ENCODE data around the gene ZNF611. TPM values are rescaled to one million over a fixed set of nuclear protein-coding genes. Genes with fewer than 3 reads are reported as not detected.
A peak's percentile ranks its signal among the peaks of the same experiment; 100 is the strongest.
"Not testable (repeated sequence)": the region's sequence is repeated elsewhere in the genome, so short reads cannot be mapped to it uniquely, and the experiment has no call there.

The ZNF611 gene
- total RNA-seq, 2 donors from 2014 or later: 39.1 to 50.7 TPM

DNA sequence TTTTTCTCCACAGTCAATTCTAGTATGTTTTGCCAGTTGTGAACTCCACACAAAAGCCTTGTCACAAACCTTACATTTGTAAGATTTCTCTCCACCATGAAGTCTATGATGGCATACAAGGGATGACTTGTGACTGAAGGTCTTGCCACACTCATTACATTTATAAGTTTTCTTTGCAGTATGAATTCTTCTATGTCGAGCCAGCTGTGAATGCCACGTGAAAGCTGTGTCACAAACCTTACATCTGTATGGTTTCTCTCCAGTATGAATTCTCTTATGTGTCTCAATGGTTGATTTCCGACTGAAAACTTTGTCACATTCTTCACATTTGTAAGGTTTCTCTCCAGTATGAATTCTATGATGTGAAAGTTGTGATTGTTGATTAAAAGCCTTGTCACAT lies 29.2 kb downstream of the ZNF611 start:
- H3K9me3 Mint-ChIP-seq: peaks cover 18% of the 10 kb centered on the region
- H3K27me3 Mint-ChIP-seq; H3K4me3 Mint-ChIP-seq; H3K27ac Mint-ChIP-seq; H3K4me1 Mint-ChIP-seq (ENCODE audit: low read depth in 2 of 2); DNase-seq (ENCODE audit: low spot score); ATAC-seq: not testable (repeated sequence)
- peaks cover 57% of the 10 kb centered on the region for H3K36me3 Mint-ChIP-seq

DNA sequence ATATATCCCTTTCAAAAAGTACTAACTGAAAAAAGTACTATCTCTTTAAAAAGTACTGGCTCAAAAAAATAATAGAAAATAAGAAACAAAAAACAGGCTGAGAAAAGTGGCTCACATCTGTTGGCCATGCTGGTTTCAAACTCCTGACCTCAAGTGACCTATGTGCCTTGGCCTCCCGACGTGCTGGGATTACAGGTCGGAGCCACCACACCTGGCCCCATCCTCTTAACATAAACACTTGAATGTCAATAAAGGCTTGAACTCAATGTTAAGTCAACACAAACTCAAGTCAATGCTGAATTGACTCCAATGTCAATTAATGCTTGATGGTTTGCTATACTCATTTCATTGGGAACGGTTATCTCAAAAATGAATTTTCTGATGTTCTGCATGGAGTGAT lies 30.9 kb downstream of the ZNF611 start:
- H3K27ac Mint-ChIP-seq: no peak overlapping the region
- ATAC-seq (no peak), DNase-seq (ENCODE audit: low spot score) (no peak)
- H3K36me3 Mint-ChIP-seq: peaks cover 52% of the 10 kb centered on the region
- no peaks in the 10 kb centered on the region for H3K27me3 Mint-ChIP-seq
- H3K4me1 Mint-ChIP-seq (ENCODE audit: low read depth in 2 of 2): peaks cover 0 to 5% of the 10 kb centered on the region in 2 donors
- no peak overlapping the region for H3K4me3 Mint-ChIP-seq
- peaks cover 18% of the 10 kb centered on the region for H3K9me3 Mint-ChIP-seq

DNA sequence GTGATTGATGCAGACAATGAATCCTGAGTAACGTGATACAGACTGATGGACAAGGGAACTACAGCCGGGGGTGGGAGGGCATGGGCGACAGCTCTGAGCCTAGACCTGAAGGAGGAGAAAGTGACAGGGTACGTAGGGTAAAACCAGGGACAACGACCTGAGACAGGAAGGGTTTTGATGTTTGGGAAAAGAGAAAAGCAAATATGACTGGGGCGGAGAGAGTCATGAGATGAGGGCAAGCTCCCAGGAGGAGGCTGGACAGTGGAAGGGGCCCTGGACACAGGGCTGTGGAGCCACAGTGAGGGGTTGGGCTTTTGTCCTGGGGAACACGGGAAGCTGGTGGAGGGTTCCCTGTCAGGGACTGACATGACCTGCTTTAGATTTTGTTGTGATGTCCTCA lies 34.2 kb downstream of the ZNF611 start:
- no peaks in the 10 kb centered on the region for H3K27me3 Mint-ChIP-seq
- no peak overlapping the region for H3K4me3 Mint-ChIP-seq
- ATAC-seq (no peak), DNase-seq (ENCODE audit: low spot score) (no peak)
- no peak overlapping the region for H3K27ac Mint-ChIP-seq
- peaks cover 0 to 5% of the 10 kb centered on the region in 2 donors for H3K4me1 Mint-ChIP-seq (ENCODE audit: low read depth in 2 of 2)
- H3K36me3 Mint-ChIP-seq: peaks cover 23% of the 10 kb centered on the region
- H3K9me3 Mint-ChIP-seq: peaks cover 13% of the 10 kb centered on the region

DNA sequence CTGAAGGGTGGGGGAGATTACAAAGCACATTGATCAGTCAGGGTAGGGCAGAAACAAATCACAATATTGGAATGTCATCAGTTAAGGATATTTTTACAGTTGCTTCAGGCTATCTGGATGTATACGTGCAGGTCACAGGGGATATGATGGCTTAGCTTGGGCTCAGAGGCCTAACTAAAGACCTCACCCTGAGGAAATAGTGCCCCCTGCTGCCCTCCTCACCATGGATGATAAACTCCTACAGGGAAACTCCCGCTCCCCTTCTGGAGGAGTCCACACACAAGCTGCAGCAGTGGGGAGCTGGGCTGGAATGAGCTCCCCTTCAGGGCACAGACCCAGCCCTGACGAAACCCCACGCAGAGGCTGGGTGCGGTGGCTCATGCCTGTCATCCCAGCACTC lies 35.3 kb downstream of the ZNF611 start:
- H3K27me3 Mint-ChIP-seq; H3K4me3 Mint-ChIP-seq; H3K4me1 Mint-ChIP-seq (ENCODE audit: low read depth in 2 of 2); DNase-seq (ENCODE audit: low spot score); ATAC-seq; H3K27ac Mint-ChIP-seq; H3K9me3 Mint-ChIP-seq: not testable (repeated sequence)
- H3K36me3 Mint-ChIP-seq: peaks cover 12% of the 10 kb centered on the region

DNA sequence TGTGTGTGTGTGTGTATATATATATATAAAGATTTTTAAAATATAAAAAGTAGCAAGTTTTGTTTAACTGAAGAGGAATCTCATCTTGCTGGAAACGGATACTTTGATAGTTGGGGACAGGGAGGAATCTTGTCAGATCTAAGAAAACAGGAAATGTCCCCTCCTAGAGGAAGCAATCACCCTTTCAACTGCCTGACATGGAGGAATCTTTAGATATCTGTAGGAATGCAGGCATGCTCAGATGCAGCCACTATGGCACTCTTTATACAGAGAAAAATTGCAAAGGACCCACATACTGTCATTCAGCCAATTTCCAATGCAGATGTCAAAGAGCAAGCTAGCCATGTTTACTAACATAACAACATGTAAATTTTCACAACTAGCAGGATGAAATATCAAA lies 38.8 kb downstream of the ZNF611 start:
- ATAC-seq: no peak
- H3K4me3 Mint-ChIP-seq: no peak overlapping the region
- H3K27ac Mint-ChIP-seq: no peak overlapping the region
- H3K9me3 Mint-ChIP-seq: no peaks in the 10 kb centered on the region
- peaks cover 3 to 10% of the 10 kb centered on the region in 2 donors for H3K4me1 Mint-ChIP-seq (ENCODE audit: low read depth in 2 of 2)
- peaks cover 8% of the 10 kb centered on the region for H3K36me3 Mint-ChIP-seq
- no peak for DNase-seq (ENCODE audit: low spot score)
- H3K27me3 Mint-ChIP-seq: no peaks in the 10 kb centered on the region

DNA sequence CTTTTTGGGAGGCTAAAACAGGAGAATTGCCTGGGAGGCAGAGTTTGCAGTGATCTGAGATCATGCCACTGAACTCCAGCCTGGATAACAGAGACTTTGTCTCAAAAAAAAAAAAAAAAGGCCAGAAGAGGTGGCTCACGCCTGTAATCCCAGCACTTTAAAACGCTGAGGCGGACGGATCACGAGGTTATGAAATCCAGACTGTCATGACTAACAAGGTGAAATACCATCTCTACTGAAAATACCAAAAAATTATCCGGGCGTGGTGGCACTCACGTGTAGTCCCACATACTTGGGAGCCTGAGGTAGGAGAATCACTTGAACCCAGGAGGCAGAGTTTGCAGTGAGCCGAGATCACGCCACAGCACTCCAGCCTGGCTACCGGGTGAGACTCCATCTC lies 39.9 kb downstream of the ZNF611 start:
- H3K4me1 Mint-ChIP-seq (ENCODE audit: low read depth in 2 of 2): peaks cover 14 to 17% of the 10 kb centered on the region in 2 donors
- H3K36me3 Mint-ChIP-seq: peaks cover 4% of the 10 kb centered on the region
- no peak for ATAC-seq
- no peak overlapping the region for H3K27ac Mint-ChIP-seq
- H3K4me3 Mint-ChIP-seq: no peak overlapping the region
- DNase-seq (ENCODE audit: low spot score): no peak
- no peaks in the 10 kb centered on the region for H3K9me3 Mint-ChIP-seq
- no peaks in the 10 kb centered on the region for H3K27me3 Mint-ChIP-seq

DNA sequence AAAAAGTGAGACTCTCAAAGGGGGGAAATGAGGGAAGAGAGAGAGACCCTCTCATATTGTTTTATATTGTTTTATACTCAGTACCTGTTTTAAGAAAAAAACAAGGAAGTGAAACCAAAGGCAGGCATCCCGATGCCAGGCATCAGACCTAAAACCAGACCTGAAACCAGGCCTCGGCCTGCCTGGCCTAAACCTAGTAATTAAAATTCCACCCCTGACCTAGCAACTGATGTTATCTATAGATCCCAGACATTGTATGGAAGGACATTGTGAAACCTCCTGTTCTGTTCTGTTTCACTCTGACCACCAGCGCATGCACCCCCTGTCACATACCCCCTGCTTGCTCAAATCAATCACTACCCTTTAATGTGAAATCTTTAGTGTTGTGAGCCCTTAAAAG lies 40.6 kb downstream of the ZNF611 start:
- H3K4me3 Mint-ChIP-seq; H3K36me3 Mint-ChIP-seq; ATAC-seq; H3K9me3 Mint-ChIP-seq; H3K27ac Mint-ChIP-seq; H3K27me3 Mint-ChIP-seq; DNase-seq (ENCODE audit: low spot score): not testable (repeated sequence)
- H3K4me1 Mint-ChIP-seq (ENCODE audit: low read depth in 2 of 2): peaks cover 19 to 20% of the 10 kb centered on the region in 2 donors

DNA sequence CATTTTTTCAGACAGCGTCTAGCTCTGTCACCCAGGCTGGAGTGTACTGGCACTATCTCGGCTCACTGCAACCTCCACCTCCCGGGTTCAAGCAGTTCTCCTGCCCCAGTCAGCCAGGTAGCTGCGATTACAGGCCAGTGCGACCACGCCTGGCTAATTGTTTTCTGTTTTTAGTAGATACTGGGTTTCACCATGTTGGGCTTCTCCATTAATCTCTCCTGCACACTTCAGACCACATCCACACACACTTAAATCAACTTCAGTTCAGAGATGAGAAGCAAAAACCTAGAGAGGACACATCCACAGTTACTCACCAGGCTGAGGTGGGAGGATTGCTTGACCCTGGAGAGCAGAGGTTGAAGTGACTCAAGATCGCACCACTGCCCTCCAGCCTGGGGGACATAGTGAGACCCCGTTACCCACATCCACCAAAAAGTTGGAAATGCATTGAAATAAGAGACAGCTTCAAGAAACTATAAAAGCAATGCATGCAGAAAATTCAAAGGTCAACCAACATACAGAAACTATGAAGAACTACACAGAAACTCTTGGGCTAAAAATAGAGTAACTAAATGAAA lies 42.3 kb downstream of the ZNF611 start:
- peak overlapping the region in 1 of 2 donors; percentile 47 for H3K27ac Mint-ChIP-seq
- no peaks in the 10 kb centered on the region for H3K9me3 Mint-ChIP-seq
- H3K4me3 Mint-ChIP-seq: no peak overlapping the region
- peaks cover 28 to 31% of the 10 kb centered on the region in 2 donors for H3K4me1 Mint-ChIP-seq (ENCODE audit: low read depth in 2 of 2)
- DNase-seq (ENCODE audit: low spot score) (no peak), ATAC-seq (no peak)
- H3K27me3 Mint-ChIP-seq: no peaks in the 10 kb centered on the region
- H3K36me3 Mint-ChIP-seq: peaks cover 15% of the 10 kb centered on the region

DNA sequence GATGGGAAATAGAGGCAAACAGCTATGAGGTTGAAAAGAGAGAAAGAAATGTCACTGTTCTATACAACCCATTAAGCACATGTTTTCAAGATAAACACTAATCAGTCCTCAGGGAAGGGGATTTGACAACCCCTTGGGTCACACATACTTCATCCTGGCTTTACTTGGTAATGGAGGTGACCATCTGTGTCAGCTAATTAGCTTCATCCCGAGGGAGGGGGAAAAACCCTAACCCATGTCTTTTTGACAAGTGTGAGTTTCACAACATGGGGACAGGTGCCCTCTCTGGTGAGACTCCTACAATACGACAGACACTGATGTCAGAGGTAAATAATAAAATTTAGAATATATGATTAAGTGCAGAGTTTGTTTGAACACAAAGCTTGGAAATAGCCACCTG lies 43.1 kb downstream of the ZNF611 start:
- Mint-ChIP-seq H3K27ac (peak overlapping the region in 1 of 2 donors; percentile 56), H3K27me3 (no peaks in the 10 kb centered on the region), H3K4me1 (ENCODE audit: low read depth in 2 of 2) (peaks cover 28 to 31% of the 10 kb centered on the region in 2 donors), H3K9me3 (no peaks in the 10 kb centered on the region), H3K4me3 (peak overlapping the region; percentile 84), H3K36me3 (peaks cover 15% of the 10 kb centered on the region)
- ATAC-seq (no peak), DNase-seq (ENCODE audit: low spot score) (no peak)

DNA sequence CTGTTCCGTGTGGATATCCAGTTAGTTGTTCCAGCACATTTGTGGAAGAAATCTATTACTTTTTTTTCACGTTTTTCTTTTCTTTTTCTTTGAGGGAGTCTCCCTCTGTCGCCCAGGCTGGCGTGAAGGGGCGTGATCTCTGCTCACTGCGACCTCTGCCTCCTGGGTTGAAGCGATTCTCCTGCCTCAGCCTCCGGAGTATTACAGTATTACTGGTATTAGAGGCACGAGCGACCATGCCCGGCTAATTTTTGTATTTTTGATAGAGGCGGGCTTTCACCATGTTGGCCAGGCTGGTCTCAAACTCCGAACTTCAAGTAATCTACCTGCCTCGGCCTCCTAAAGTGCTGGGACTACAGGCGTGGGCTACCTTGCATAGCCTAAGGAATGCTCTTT lies 43.6 kb downstream of the ZNF611 start:
- peaks cover 28 to 31% of the 10 kb centered on the region in 2 donors for H3K4me1 Mint-ChIP-seq (ENCODE audit: low read depth in 2 of 2)

DNA sequence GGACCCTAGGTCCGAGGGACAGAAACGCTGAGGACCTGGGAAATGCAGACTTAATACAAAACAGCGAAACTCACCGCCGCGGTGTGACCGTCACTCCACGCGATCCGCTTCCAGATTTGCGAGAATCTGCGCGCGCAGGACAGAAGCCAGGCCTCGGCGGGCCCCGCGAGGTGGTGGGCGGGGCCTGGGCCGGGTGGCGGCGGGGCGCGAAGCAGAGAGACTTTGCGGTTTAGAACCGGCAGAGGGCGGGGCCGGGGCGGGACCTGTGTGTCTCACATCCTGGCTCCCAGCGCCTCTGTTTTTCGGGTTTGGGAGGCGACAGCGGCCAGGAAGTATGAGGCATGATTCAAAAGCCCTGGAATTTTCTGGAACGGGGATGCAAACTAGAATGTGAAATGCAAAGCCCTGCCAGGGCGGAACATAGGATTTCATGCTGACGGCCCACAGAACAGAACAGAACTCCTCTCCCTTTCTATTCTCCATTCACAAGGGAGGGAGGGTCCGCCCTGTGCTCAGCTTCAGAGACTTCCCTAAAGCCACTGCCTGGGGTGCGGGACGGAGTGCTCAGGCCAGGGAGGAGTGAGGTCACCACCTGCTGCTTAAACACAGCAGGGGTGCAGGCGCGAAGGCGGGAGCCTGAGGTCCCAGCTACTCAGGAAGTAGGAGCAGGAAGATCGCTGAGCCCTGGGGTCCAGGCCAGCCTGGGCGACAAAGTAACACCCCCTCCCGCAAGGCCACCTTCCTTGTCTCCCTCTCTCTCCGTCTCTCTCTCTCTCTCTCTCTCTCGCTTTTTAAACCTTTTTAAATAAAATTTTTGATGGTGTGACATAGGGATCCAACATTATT lies 44.3 kb downstream of the ZNF611 start:
- Mint-ChIP-seq H3K4me3 (peak overlapping the region; percentile 84), H3K9me3 (no peaks in the 10 kb centered on the region), H3K36me3 (peaks cover 15% of the 10 kb centered on the region), H3K27ac (peak overlapping the region; percentile 56 to 93), H3K4me1 (ENCODE audit: low read depth in 2 of 2) (peaks cover 28 to 31% of the 10 kb centered on the region in 2 donors), H3K27me3 (no peaks in the 10 kb centered on the region)
- ATAC-seq (peak; percentile 99), DNase-seq (ENCODE audit: low spot score) (peak; percentile 94)

More for the DNA sequence above, 43.6 kb downstream of the ZNF611 start:
- Mint-ChIP-seq H3K9me3 (no peaks in the 10 kb centered on the region), H3K27me3 (no peaks in the 10 kb centered on the region), H3K4me3 (peak overlapping the region; percentile 84), H3K36me3 (peaks cover 15% of the 10 kb centered on the region), H3K27ac (peak overlapping the region; percentile 56 to 93)
- no peak for ATAC-seq
- DNase-seq (ENCODE audit: low spot score): no peak

DNA sequence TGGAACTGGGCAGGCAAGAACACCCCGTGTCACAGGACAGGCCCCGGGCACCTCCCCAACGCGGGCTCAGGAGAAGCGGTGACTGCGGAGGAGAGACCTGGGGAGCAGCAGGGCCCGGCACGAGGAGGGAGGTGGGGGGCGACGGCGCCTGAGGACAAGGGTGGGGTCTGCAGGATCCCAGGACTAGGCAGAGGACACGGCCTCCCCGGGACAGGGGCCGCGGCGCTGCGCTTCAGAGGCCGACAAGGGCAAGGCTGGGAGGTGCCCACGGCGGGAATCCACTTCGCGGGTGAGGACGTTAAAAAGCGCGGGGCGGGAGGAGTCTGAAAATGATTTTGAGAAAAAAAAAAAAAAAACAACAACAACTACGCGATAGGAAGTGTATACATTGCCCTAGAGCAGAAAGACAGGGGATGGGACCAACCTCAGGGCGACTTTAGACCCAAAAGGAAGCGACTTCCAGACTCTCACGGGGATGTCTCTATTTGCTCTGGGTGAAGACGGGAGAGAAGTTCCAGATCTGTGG lies 44.9 kb downstream of the ZNF611 start:
- Mint-ChIP-seq H3K9me3 (no peaks in the 10 kb centered on the region), H3K36me3 (peaks cover 15% of the 10 kb centered on the region), H3K4me1 (ENCODE audit: low read depth in 2 of 2) (peaks cover 31 to 32% of the 10 kb centered on the region in 2 donors), H3K27ac (peak overlapping the region; percentile 56 to 93), H3K27me3 (no peaks in the 10 kb centered on the region), H3K4me3 (peak overlapping the region; percentile 84)
- DNase-seq (ENCODE audit: low spot score) (peak; percentile 65), ATAC-seq (peak; percentile 62 to 73)

DNA sequence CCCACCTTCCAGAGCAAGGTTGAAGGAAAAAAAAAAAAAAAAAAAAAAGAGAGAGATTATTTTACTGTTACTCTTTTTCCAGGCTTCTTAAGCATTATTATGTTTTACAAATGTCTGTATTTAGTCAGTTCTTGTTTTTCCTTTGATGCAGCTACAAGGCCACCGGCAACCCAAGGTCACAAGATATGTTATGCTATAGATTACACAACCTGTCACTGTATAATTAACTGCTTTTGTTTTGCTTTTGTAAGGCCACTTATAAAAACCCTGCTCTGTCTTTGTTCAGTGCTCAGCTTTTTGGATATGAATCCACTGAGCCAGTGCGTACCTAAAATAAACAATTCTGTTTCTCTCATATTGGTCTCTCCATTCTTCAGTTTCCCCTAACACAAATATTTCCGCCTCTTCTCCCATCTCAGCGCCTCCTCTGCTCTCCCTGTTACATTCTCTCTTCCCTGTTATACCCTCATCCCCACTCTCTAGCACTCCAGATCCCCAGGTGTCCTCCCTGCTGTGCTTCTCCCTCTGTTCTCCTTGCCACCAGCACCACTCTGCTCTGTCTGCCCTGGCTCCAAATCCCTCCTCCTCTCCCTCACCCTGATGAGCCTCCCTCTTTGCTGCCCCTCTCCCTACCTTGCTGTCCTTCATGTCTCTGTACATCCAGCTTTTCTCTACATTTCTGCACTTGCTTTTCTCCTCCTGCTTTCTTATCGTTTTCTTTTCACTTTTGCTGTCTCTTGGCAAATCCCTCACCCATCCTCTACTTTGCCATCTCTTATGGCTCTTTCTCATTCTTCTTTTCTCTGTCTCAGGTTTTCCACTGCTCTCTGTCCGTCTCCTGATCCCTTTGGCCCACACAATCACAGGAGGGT lies 45.7 kb downstream of the ZNF611 start:
- H3K9me3 Mint-ChIP-seq; H3K27me3 Mint-ChIP-seq; DNase-seq (ENCODE audit: low spot score); ATAC-seq: not testable (repeated sequence)
- Mint-ChIP-seq H3K4me3 (peak overlapping the region; percentile 84), H3K36me3 (peaks cover 20% of the 10 kb centered on the region), H3K4me1 (ENCODE audit: low read depth in 2 of 2) (peaks cover 31 to 36% of the 10 kb centered on the region in 2 donors), H3K27ac (peak overlapping the region; percentile 56 to 93)

All from natural killer cell treated with Interleukin-12 subunit alpha and Interleukin-12 subunit beta and Interleukin-15 and Interleukin-18, amount 100 ng/mL, for 72 hours (primary cell).